GM20431 (cell line): ENCODE results near the gene TRO.

ENCODE experiments used
- in situ Hi-C: fragments of 300-500 bp; cut with MseI, MboI; formaldehyde crosslinking; loops from one replicate; pipeline ENCODE4 v1.15.0; 2020; ENCODE audit warnings: low sequenced_read_pairs; ENCODE audit not compliant: unreplicated experiment

The TRO gene

DNA sequence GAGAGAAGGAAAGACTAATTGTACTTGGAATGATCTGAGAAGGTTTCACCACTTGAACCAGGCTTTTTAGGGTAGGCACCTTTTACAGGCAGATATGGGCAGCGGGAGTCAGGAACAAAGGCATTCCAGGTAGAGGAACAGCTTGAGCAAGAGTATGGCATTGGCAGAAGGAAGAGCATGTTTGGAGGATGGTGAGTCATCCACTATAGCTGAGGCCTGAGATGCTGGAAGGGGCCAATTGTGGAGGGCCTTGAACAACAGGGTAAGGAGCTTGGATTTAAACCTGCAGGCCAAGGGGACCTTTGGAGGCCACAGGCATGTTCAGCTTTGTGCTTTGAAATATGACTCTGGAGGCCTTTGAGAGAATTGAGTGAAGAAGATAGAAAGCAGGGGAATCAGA is 41.1 kb downstream of the TRO start:
- in situ Hi-C loops = no loop called here

DNA sequence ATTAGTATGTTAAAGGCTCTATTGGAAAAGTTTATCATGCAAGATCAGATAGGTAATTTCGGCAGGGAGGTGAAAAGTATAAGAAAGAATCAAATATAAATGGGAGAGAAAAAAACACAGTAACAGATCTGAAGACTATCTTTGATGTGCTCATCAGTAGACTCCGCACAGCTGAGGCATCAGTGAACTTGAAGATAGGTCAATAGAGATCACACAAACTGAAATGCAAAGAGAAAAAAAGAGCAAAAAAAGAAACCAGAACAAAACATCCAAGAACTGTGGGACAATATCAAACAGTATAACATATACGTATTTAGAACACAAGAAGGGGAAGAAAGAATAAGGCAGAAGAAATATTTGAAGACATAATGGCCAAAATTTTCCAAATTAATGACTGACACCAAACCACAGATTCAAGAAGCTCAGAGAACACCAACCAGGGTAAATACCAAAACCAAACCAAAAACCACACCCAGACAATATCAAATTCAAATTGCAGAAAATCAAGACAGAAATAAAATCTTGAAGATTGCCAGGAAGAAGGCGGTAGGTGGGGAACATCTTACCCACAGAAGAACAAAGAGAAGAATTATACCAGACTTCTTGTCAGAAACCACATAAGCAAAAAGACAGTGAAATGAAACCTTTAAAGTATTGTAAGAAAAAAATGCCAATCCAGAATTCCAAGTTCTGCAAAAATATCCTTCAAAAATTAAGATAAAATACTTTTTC is 44.3 kb downstream of the TRO start:
- in situ Hi-C loops = no loop called here

DNA sequence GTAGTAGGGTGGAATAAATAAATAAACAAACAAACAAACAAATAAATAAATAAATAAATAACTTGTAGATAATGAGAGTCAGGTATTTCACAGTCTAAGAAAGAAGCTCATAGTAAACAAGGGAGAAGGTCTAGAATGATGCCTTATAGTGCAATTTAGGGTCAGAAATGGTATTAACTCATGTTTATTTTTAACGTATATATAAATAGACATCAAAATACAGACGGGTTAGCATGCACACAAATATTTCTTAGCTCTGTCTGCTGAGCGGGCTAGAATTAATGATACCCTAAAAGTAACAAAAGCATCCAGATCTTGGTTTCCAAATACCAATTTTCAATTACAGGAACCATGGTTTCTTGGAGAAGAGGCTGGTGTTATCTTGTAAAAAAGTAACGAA is 56.8 kb downstream of the TRO start:
- in situ Hi-C loops = no loop called here

DNA sequence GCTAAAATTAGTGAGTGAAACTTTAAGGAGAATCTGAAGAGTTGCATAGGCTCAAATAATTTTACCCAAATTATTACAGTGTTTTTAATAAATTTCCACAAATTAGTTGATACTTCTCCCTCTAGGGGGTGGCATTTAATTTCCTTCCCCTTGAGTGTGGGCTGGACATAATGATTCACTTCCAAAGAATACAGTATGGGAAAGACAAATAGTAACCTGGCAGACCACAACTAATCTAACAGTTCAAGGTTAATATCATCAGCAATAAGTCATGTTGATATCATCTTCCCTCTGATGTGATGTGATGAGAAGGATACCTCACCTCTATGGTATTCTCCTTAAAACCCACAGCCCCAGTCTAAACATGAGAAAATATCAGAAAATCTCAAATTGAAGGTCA is 57.8 kb downstream of the TRO start:
- in situ Hi-C loops = no loop called here

DNA sequence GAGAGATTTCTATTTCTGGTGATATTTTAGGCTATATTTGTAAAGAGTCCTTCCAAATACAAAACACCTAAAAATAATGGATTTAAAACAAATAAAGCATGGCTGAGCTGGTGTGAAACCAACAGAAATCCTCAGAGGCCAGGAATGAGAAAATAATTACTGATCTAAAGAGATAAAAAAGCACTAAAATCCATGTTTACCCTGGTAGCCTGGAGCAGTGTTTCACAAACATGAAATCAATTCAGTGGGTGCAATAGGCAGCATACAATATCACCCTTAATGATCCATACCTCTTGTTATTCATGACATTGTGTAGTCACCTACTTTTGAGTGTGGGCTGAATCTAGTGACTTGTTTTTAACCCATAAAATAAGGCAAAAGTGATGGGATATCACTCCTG is 58.8 kb downstream of the TRO start:
- in situ Hi-C loops = no loop called here

DNA sequence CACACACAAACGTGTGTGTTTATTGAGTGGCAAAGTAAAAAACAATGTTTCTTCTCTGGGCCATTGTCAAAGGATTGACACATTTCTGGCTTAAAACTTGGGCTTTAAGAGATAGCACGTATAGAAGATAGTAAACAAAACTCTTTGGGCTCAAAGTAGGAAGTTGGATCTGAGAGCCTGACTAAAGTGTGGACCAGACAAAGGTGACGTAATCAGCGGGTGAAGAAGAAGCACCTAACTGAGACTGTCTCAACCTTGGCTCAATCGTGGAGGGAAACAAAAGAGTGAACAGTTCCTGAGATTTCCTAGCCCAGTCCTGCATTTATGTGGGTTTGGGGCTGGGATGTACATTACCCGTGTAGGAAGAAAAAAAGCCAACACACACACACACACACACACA is 59.7 kb downstream of the TRO start:
- in situ Hi-C loops = no loop called here
